LNCaP clone FGC (cell line): ENCODE measurements around the gene ELOVL5.

Experiments used
- DNase-seq: peaks from one replicate; pipeline ENCODE4 v3.0.0-alpha.2; 2011; ENCODE audit warnings: low read depth
- H3K4me3 ChIP-seq: 2 replicates; pipeline ENCODE4 v1.5.1; 2011; ENCODE audit warnings: mild to moderate bottlenecking, low read depth, low read length, control low read depth
- CTCF ChIP-seq: IDR thresholded peaks from 2 replicates; pipeline ENCODE4 v1.5.1; 2012; ENCODE audit warnings: mild to moderate bottlenecking; ENCODE audit not compliant: control insufficient read depth, insufficient read depth; ENCODE audit errors: extremely low read depth

Gene ELOVL5

GRCh38 chr6:53300656-53301551 lies 47.8 kb downstream of the ELOVL5 start:
- no peak overlapping the region for H3K4me3 ChIP-seq
- DNase-seq: peak; percentile 96
- TF ChIP-seq CTCF: no peak

GRCh38 chr6:53299331-53300005 lies 49.3 kb downstream of the ELOVL5 start:
- no peak overlapping the region for H3K4me3 ChIP-seq
- no peak for TF ChIP-seq CTCF
- DNase-seq: no peak

GRCh38 chr6:53297004-53297403 lies 51.7 kb downstream of the ELOVL5 start:
- H3K4me3 ChIP-seq: no peak overlapping the region
- TF ChIP-seq CTCF: no peak
- no peak for DNase-seq

GRCh38 chr6:53295176-53295575 lies 53.6 kb downstream of the ELOVL5 start:
- TF ChIP-seq CTCF: no peak

GRCh38 chr6:53294611-53295010 lies 54.1 kb downstream of the ELOVL5 start:
- H3K4me3 ChIP-seq: no peak overlapping the region
- no peak for TF ChIP-seq CTCF
- DNase-seq: no peak

More at GRCh38 chr6:53295176-53295575, 53.6 kb downstream of the ELOVL5 start:
- no peak overlapping the region for H3K4me3 ChIP-seq
- no peak for DNase-seq

GRCh38 chr6:53294095-53294494 lies 54.7 kb downstream of the ELOVL5 start:
- no peak for DNase-seq
- H3K4me3 ChIP-seq: no peak overlapping the region
- TF ChIP-seq CTCF: no peak
